ENCODE results near the gene MAPK10.

GRCh38 chr4:86247906-86248305 lies 111.9 kb downstream of the MAPK10 start:
- TF ChIP-seq CTCF (IDR thresholded peaks at IDR 0.05): no peak
- no peak for TF ChIP-seq ZFX (IDR thresholded peaks at IDR 0.05; ENCODE audit: borderline replicate concordance)

Measured in 22Rv1 (cell line).